HL-60/S4 (cell line): ENCODE measurements around the gene GPR78.

Experiments used
- in situ Hi-C: fragments of 300-500 bp; cut with MboI; formaldehyde crosslinking; loops from 2 replicates; pipeline ENCODE4 v1.14.3; 2022; ENCODE audit warnings: low sequenced_read_pairs

Gene GPR78

DNA sequence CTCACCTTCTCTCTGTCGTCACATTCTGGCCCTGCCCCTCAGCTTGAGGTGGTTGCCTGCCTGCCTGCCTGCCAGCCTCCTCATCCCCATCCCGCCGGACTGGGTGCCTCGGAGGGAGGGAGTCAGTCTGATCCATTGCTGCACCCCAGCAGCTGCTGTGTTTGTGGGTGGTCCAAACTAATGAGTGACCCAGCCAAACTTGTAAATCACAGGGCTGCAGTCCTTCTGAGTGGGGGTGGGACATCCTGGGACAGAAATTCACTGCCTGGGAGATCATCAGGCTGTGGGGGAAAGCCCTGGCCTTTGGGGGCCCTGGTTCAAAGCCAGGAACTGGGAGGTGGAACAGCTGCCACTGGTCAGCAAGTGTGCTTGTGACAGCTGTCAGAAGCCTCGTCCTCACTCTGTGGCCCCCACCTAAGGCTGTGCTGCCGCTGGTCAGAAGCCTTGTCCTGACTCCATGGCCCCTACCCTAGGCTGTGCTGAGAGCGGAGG is 5.6 kb downstream of the GPR78 start:
- in situ Hi-C loops = no loop called here

DNA sequence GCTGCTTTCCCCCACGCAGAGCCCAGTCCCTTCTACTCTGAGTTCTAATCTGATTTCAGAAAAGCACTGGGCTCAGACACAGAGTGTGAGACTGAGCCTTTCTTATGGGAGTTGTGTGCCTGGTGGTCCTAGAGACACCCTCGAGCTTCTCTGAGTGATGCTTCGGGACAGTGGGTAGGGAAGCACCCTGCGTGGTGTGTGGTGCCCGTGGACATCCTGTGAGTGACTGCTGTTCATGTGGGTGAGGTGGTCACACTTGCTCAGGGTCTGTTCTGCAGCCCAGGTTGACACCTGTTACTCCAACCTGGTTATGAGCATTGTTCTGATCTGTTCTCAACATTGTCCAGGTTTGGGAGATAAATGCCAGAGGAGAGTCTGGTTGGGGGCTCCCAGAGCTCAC is 6.1 kb downstream of the GPR78 start:
- in situ Hi-C loops = no loop called here

DNA sequence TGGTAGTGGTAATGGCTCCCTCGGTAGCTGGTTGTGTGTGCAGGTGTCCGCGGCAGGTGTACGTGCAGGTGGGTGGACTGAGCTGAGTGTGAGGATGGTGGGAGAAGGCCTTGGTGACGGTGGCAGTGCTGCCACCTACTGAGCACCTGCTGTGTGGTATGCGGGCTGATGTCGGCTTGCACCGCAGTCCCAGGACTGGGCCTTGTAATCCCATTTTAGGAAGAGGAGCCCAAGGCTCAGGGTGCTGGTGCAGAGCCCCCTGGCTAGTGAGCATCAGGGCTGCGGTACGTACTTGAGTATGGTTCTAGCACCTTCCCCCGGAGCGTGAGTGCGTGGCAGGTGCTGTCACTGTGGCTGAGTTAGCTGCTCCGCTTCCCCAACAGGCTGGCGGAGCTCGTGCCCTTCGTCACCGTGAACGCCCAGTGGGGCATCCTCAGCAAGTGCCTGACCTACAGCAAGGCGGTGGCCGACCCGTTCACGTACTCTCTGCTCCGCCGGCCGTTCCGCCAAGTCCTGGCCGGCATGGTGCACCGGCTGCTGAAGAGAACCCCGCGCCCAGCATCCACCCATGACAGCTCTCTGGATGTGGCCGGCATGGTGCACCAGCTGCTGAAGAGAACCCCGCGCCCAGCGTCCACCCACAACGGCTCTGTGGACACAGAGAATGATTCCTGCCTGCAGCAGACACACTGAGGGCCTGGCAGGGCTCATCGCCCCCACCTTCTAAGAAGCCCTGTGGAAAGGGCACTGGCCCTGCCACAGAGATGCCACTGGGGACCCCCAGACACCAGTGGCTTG is 6.7 kb downstream of the GPR78 start:
- in situ Hi-C loops = no loop called here

DNA sequence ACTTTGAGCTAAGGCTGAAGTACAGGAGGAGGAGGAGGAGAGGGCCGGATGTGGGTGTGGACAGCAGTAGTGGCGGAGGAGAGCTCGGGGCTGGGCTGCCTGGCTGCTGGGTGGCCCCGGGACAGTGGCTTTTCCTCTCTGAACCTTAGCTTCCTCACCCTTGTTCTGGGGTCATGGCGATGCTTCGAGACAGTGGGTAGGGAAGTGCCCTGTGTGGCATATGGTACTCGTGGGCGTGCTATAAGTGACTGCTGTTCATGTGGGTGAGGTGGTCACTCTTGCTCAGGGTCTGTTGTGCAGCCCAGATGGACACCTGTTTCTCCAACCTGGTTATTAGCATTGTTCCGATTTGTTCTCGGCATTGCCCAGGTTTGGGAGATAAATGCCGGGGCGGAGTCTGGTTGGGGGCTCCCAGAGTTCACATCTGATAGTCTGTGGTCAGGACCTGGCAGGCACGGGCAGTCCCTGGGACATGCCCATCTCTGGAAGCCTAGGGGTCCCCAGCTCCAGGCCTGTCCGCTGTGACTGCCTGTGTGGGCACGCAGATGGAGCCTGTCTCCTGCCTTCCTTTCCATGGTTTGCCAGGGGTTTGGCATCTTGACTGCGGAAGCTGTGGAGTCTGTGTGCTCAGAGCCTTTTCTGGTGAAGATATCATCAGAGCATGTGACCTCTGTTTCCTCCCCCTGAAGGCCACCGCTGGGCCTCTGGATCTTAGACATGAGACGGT is 7.4 kb downstream of the GPR78 start:
- in situ Hi-C loops = no loop called here

DNA sequence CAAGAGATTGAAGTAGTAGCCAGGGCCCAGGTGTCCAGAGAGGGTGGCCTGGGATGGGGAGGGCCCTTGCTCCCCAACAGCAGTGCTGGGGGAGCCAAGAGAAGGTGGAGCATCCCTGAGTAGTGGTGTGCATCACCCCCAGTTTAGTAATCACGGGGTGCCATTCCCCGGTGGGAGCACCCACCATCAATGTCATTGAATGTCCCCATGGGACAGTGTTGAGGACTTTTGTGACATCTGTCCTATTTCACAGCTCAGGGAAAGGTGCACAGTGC is 7.9 kb downstream of the GPR78 start:
- in situ Hi-C loops = no loop called here

DNA sequence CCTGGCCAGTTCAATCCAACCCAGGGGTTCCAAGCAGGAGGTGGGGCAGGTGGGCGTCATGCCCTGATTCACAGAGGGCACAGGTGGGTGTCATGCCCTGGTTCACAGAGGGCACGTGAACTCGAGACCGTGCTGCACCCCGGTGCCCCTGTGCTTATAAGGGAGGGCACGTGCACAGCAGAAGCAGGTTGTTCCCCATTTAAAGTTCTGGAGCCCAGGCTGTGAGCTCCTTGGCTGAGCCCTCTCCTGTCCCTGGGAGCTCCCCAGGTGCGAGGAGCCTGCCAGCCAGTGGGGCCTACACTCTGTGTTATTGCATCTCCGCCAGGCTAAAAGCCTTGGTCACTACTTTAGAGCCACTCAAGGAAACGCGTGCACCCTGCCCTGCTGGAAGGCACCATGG is 9.1 kb downstream of the GPR78 start:
- in situ Hi-C loops = no loop called here

DNA sequence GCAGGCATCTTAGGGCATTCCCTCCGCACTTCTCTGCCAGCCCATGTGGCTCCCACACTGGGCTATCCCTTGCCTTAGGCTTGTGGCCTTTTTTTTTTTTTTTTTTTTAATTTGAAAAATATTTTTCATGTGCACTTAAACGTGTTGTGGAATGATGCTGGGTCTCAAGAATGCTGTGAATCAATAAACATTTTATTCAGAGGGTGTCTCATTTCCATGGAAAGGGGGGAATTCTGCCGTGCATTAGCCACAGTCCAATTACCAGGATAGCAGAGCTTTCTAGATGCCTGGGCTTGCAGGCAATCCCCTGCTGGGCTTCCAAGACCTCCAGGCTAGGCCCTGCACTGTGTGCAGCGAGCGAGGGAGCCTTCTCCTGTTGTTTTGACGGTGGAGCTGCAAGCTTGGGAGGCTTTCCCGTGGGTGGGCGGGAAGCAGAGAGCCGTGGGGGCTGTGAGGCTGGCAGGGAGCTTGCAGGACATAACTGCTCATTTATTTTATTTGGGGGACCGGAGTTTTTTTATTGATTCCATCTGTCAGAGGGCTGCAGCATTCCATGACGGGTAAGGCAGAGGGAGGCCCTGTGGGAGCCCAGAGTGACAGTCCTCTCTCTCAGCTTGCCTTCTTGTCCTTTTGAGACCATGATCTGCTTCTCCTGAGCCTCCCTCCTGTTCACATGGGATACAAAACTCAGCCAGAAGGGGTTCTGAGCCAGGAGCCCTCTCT is 9.8 kb downstream of the GPR78 start:
- in situ Hi-C loops = no loop called here

DNA sequence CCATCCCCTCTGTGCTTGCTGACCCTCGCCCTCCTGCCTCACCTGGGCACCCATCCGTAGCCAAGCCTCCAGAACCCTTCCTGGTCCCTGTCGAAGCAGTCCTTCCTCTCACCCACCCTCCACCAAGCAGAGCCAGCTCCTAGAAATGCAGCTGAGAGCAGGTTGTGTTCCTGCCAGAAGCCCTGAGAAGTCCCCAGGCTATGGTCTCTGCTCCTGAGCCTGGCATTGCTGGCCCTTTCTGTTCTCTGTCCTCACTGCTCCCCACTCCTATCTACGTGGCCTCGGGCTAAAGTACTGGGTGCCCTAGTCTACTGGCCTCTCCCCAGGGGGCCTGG is 10.3 kb downstream of the GPR78 start:
- in situ Hi-C loops = no loop called here

DNA sequence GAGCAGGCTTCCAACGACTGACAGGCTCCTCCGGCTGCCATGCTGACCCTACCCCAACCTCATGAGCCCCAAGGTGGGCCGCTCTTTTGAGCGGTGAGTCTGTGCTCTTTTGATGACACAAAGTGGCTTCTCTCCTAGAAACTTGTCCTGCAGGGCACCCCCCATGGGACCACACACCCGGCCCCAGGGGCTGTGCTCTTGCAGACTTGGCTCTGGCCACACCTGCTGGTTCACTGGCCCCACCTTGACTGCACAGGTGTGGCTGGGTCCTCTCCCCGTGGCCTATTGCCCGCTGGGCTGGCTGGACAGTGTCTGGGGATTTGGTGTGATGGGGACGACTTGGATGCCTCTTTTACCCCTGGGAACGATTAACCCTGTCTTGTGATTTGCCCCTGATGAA is 10.9 kb downstream of the GPR78 start:
- in situ Hi-C loops = no loop called here

DNA sequence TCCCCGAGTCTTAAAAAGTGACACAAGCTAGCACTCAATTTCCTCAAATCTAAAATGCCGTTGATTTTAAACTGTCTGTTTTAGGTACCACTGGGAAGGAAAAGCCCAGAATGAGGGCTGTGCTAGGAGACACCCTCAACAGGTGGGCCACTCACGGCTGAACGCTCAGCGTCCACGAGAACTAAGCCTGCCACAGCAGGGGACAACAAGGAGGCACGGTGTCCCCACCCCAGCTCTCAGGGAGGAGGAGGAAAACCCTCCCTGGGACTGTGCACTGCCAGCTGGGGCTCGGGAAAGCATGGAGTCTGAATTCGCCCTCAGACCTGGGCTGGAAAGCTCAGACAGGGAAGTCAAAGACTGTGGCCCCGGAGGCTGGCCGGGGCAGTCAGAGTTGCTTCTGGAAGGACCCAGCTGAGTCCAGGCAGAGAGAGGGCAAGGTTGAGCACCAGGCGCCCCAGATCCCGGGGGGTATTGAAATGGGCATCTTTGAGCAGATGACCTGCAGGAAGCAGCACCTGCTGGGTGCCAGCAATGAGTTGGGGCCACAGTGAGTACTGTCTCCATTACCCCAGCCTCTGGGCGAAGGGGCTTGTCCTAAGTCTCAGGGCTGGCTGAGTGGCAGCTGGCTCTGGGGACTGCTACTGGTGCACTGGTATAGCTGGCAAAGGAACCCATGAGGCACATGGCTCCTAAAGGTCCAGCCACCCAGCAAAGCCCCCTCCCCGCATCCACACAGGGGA is 11.6 kb downstream of the GPR78 start:
- in situ Hi-C loops = no loop called here

DNA sequence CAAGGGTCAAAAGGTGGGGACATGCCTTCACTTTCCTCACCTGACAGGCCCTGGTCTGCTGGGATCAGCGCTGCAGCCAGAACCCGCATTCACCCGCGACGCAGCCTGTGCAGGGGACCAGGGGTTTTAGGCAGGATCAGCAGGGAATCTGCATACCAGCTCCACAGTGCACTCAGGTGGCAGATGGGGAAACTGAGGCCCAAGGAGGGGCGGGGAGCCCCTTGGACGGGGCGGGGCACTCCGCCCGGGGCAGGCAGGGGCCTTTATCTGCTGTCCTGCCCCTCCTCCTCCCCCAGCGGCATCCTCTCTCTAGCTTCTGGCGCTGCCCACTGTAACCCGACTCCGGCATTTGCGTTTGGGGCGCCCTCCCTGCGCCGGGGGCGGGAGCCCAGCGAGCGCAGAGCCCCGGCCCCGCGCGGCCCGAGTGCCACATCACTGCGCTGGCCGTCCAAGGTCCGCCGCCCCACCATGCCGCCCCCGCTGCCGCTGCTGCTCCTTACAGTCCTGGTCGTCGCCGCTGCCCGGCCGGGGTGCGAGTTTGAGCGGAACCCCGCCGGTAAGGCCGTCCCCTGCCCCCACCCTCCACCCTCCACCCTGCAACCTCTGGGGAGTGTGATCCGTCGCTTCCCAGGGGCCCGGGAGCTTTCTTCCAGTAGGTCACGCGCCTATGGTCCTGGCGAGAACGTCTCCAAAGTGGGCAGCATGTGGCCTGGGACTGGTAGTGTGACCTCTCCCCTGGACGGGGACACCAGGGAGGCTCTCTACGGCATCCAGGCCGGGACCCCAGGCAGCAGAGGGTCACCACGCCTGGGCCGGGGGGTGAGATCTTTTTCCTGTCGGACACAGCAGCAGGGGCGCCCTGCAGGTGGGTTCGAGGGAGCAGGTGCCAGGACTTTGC is 12.4 kb downstream of the GPR78 start, which contains the start of gene CPZ:
Gene CPZ, plus strand, starts transcription at position 400 of the 898 bp plus-strand sequence. Its CDS starts 69 bp downstream, at position 469.
- in situ Hi-C loops = no loop called here

DNA sequence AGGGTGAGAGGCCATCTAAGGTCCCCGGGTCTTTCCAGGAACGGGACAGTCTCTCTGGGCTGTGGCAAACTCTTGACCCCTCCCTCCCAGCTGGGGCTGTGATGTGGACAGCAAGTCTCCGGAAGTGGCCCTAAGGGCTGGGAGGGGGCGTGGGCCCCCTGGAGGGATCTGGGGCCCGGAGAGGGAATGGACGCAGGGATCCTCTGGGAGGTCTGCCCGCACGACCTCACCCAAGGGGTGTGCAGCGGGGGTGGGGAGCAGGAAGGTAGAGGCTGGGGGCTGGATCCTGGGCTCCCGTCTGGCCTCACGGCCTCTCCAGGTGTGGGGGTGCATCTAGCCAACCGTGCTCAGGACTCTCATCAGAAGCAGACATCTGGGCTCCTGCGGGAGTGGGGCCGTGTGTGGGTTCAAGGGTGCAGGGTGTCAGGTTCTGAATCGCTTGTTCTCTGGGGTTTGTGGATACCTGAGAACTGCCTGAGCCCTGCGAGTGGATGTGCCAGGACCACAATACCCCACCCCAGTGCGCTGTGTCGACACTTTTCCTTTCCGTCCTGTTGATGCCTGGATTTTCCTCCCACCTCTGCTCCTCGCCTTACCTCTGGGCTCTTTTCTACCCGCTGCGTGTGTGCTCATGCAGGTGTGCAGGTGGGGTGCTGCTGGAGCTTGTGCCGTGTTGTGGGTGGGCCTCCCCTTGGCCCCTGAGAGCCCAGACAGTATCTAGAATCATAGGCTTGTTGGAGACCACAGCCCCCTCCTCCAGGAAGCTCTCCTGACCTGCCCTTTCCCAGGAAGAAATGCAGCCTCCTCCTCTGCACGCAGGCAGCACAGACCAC is 13.3 kb downstream of the GPR78 start:
- in situ Hi-C loops = no loop called here

DNA sequence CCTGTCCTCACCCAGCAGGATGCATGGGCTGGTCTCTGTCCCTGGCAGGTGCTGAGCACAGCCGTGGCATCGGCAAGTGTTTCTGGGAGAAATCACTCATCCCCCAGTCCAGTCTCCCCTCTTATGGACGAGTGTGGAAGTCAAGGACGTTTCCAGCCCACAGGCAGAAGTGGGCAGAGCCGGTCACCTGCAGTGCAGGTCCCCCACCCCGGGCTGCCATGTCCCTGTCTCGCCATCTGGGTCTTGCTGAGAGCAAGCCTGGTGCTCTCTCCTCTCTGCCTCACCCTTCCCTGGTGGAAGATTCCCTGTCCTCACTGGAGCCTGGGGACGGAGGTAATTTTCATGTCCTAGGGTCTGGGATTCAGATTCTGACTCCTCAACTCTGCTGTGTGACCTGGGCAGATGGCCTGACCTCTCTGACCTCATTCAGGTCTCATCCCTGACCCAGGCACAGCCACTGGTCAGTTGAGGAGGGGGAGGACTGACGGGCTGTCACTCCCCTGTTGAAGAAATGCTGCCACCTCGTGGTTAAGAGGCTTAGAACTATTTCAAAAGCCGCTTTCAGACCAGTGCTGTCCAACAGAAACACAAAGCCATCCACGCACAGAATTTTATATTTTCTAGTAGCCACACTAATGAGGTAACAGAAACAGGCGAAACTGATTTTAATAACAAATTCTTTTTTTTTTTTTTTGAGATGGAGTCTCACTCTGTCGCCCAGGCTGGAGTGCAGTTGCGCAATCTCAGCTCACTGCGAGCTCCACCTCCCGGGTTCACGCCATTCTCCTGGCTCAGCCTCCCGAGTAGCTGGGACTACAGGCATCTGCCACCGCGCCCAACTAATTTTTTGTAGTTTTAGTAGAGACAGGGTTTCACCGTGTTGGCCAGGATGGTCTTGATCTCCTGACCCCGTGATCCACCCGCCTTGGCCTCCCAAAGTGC is 14.2 kb downstream of the GPR78 start:
- in situ Hi-C loops = no loop called here

DNA sequence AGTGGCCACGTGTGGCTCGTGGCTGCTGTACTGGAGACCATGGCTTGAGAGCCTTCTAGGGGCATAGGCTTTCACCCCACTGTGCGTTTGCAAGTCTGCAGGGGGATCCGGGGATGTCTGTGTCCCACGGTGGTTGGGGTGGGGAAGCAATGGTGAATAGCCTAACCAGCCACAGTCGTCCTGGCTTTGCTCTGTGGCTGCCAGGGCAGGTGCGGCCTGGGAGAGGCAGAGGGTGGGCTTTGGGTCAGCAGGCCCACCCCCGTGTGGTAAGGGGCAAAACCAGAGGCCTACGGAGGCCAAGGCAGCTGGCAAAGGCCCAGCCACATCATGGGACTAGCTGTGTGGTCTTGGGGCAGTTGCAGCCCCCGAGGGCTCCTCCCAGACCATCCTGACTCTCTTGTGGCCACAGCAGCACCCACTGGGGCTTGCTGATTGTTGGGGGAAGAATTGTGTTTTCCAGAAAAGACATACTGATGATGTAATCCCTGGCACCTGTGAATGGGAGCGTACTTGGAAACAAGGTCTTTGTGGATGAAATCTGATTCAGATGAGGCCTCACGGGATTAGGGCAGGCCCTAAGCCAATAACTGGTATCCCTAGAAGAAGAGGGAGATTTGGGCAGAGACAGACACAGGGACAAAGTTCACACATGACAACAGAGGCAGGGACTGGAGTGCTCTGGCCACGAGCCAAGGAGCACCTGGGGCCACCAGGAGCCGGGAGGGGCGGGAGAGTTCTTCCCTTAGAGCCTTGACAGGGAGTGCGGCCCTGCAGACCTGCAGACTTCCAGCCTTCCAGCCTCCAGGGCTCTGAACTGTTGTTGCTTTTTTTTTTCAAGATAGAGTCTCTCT is 15.3 kb downstream of the GPR78 start:
- in situ Hi-C loops = no loop called here

DNA sequence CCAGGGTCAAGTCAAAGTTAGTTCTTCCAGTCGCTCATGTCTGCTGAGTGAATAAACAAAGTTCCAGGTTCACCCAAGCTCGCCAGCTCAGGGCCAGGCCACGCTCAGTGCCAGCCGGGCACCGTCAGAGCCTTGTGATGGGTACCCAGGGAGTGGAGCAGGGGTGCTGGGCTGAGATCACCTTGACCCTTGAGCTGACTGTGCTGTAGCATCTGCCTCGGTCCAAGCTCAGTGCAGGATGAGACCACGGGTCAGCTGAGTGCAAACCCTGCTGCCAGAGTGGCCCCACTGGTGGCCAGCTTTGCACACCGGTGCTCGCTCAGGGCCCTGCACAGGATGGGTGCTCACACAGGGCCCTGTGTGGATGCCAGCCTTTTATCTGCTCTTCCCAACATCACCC is 16.7 kb downstream of the GPR78 start:
- in situ Hi-C loops = no loop called here

DNA sequence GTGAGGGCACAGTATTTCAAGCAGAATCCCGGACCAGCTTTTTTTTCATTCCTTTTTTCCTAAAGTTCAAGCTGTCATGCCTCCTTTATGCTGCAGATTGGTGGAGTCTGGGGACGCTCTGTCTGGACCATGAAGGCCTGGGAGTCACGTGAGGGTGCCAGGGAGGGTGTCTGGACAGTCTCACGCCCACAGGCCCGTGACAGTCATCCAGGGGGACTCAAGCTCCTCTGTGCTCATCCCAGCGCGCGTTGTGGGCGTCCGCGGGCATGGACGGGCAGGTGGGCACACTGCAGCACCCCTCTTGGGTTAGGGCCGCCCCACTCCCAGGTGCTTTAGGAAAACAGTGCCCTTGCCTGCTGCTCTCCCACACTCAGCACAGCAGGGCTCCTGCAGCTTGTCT is 17.1 kb downstream of the GPR78 start:
- in situ Hi-C loops = no loop called here

DNA sequence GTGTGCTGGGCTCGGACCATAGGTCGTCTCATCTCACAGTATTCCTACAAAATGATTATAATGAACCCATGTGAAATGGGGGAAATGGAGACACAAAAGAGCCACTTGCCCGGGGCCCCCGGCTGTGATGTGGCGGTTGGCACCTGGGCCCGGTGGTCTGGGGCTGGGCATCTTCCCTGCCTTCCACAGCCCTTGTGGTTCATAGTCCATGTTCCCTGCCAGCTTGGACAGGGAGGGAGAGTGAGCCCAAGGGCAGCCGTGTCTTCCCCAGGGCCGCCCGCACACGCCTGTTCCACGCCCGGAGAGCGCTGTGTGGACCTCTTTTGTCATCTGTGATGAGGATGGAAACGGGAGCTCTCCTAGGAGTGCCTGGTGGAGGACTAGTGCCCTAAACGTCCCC is 17.6 kb downstream of the GPR78 start:
- in situ Hi-C loops = no loop called here
